Activated CD4-positive, alpha-beta T cell treated with anti-CD3 and anti-CD28 coated beads, Interleukin-2, Interleukin-6, amounts not matched to agents 100 ng/mL and 50 ng/mL, durations not matched to agents 16 hours and 8 hours (primary cell): ENCODE results near the gene SLC4A1.
A peak's percentile ranks its signal among the peaks of the same experiment; 100 is the strongest.

Source experiments
- DNase-seq: peaks from one replicate; pipeline ENCODE4 v3.0.0-alpha.2; 2020

SLC4A1 gene

GRCh38 chr17:44203731-44204440 is 64.0 kb downstream of the SLC4A1 start:
- DNase-seq: peak; percentile 80

DNA sequence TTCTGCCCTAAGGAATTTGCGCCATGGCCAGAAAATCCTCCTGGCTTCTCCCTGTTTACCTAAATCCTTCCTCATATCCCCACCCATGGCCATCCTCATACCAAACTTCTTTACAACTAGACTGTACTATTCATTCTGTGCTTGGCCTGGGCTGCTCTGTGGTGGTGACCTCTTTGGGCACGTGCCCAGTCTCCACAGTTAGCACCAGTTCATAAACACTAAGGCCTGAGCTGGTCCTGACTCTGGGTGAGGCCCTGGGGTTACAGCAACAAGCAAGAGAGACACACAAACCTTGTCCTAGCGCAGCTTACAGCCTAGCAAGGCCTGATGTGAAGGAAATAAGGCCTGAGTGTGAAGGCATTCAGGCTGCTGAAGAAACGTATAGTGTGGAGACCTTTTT is 65.2 kb downstream of the SLC4A1 start:
- DNase-seq: no peak

DNA sequence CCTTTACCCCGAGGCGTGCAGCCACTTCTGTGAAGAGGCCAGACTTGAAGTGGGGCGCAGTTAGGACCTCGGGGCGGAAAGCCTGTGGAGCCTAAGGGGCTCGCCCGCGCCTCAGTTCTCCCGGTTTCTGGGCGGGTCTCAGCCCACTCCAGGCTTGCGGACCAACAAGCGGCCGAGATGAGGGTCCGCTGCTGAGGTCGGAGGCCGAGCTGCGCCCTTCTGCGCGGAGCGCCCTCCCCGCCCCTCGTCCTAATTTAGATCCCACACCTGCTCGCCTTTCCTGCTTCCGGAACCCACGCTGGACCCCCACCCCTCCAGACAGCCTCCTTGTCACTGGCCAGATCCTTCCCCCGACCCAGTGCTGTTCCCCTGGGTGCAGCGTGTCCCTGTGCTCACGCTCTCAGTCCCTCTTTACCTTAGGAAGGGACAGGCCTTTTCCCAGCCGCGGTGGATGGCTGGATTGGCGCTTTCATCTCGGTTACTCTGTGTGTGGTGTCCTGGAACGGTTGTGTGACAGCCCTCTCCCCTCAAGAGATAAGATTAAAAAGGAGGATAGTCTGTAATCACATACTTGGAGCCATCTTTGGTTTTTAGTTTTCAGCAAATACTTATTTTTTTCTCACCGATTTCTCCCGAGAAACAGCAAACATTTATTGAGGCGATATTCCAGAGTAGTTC is 67.3 kb downstream of the SLC4A1 start:
- peak; percentile 27 for DNase-seq

GRCh38 chr17:44199553-44200477 is 68.1 kb downstream of the SLC4A1 start, which contains the start of gene ATXN7L3:
TSS of gene ATXN7L3 (minus strand) at chr17:44199884. CDS start at chr17:44198070, 1,814 bp downstream.
- DNase-seq: peak; percentile 100

- peak; percentile 67 for DNase-seq
Observed at GRCh38 chr17:44198721-44199552, 69.0 kb downstream of the SLC4A1 start.
